ENCODE data around the gene GALNT4. TPM values are rescaled to one million over a fixed set of nuclear protein-coding genes. Genes with fewer than 3 reads are reported as not detected.

The GALNT4 gene
- total and polyA plus RNA-seq, 2 of the 13 experiments (the other 11 are each of a cell fraction or from before 2014, with no cell fraction given), result 4.9 to 6.8 TPM

- TF ChIP-seq CEBPZ (IDR thresholded peaks at IDR 0.05; ENCODE audit: low read length), result no peak
- peak; percentile 79; the same call in 1 of the 2 replicates for TF ChIP-seq ELF3 (CRISPR knock-in tag; IDR thresholded peaks at IDR 0.05)
- TF ChIP-seq ARID5B (CRISPR knock-in tag; IDR thresholded peaks at IDR 0.05), result peak; percentile 47; the same call in 1 of the 2 replicates
- TF ChIP-seq, protein P1, sequence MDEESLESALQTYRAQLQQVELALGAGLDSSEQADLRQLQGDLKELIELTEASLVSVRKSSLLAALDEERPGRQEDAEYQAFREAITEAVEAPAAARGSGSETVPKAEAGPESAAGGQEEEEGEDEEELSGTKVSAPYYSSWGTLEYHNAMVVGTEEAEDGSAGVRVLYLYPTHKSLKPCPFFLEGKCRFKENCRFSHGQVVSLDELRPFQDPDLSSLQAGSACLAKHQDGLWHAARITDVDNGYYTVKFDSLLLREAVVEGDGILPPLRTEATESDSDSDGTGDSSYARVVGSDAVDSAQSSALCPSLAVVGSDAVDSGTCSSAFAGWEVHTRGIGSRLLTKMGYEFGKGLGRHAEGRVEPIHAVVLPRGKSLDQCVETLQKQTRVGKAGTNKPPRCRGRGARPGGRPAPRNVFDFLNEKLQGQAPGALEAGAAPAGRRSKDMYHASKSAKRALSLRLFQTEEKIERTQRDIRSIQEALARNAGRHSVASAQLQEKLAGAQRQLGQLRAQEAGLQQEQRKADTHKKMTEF (CRISPR knock-in tag; IDR thresholded peaks at IDR 0.05), result no peak
- TF ChIP-seq, protein P2, sequence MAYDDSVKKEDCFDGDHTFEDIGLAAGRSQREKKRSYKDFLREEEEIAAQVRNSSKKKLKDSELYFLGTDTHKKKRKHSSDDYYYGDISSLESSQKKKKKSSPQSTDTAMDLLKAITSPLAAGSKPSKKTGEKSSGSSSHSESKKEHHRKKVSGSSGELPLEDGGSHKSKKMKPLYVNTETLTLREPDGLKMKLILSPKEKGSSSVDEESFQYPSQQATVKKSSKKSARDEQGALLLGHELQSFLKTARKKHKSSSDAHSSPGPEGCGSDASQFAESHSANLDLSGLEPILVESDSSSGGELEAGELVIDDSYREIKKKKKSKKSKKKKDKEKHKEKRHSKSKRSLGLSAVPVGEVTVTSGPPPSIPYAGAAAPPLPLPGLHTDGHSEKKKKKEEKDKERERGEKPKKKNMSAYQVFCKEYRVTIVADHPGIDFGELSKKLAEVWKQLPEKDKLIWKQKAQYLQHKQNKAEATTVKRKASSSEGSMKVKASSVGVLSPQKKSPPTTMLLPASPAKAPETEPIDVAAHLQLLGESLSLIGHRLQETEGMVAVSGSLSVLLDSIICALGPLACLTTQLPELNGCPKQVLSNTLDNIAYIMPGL (CRISPR knock-in tag; IDR thresholded peaks at IDR 0.05; ENCODE audit: borderline replicate concordance in 1 of 2, low read depth in 1 of 2), result no peak
- TF ChIP-seq MAZ (IDR thresholded peaks at IDR 0.05; ENCODE audit: borderline replicate concordance, low read depth, low read length), result no peak
- TF ChIP-seq MAZ (CRISPR knock-in tag; IDR thresholded peaks at IDR 0.05; ENCODE audit: low read depth), result no peak
- no peak for TF ChIP-seq SP2 (CRISPR knock-in tag; IDR thresholded peaks at IDR 0.05)
- no peak for TF ChIP-seq SETDB1 (CRISPR knock-in tag; IDR thresholded peaks at IDR 0.05; ENCODE audit: borderline replicate concordance)
- no peak for TF ChIP-seq ZFP62 (CRISPR knock-in tag; IDR thresholded peaks at IDR 0.05)
- no peak for TF ChIP-seq PPARG (CRISPR knock-in tag; conservative IDR thresholded peaks at IDR 0.05)
- TF ChIP-seq, protein P3, sequence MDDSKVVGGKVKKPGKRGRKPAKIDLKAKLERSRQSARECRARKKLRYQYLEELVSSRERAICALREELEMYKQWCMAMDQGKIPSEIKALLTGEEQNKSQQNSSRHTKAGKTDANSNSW (CRISPR knock-in tag; IDR thresholded peaks at IDR 0.05; ENCODE audit: borderline replicate concordance), result no peak
Measured at GRCh38 chr12:89521364-89522223, 3.0 kb downstream of the GALNT4 start (continued).
